SH-SY5Y (cell line): ENCODE data around the gene TNXB.

Experiments
- GATA2 ChIP-seq: IDR thresholded peaks from 2 replicates; pipeline ENCODE4 v1.6.1; 2011; ENCODE audit warnings: mild to moderate bottlenecking, low read depth, low read length
- GATA3 ChIP-seq: IDR thresholded peaks from 2 replicates; pipeline ENCODE4 v1.6.1; 2011; ENCODE audit warnings: low read depth, mild to moderate bottlenecking, low read length, moderate library complexity

Gene TNXB

GRCh38 chr6:32149092-32149755 is 40.1 kb upstream of the TNXB start:
- TF ChIP-seq GATA2 (no peak), GATA3 (no peak)

- TF ChIP-seq GATA3 (no peak), GATA2 (no peak)
Observed at GRCh38 chr6:32148289-32149091, 39.4 kb upstream of the TNXB start.

- no peak for TF ChIP-seq GATA3
- TF ChIP-seq GATA2 = no peak
Observed at GRCh38 chr6:32147401-32148132, 38.4 kb upstream of the TNXB start.

- TF ChIP-seq GATA2 (no peak), GATA3 (no peak)
Observed at GRCh38 chr6:32146687-32147086, 37.5 kb upstream of the TNXB start.

- TF ChIP-seq GATA3 (no peak), GATA2 (no peak)
Observed at GRCh38 chr6:32146287-32146686, 37.1 kb upstream of the TNXB start.

- TF ChIP-seq GATA3 = no peak
- no peak for TF ChIP-seq GATA2
Observed at GRCh38 chr6:32140420-32141046, 31.4 kb upstream of the TNXB start.

GRCh38 chr6:32139590-32139989 is 30.5 kb upstream of the TNXB start:
- TF ChIP-seq GATA2 (no peak), GATA3 (no peak)

GRCh38 chr6:32137454-32137853 is 28.3 kb upstream of the TNXB start:
- TF ChIP-seq GATA3 = no peak
- no peak for TF ChIP-seq GATA2

- TF ChIP-seq GATA2 (no peak), GATA3 (no peak)
Observed at GRCh38 chr6:32133786-32134185, 24.6 kb upstream of the TNXB start.

GRCh38 chr6:32132110-32132509 is 23.0 kb upstream of the TNXB start:
- TF ChIP-seq GATA3 (no peak), GATA2 (no peak)

GRCh38 chr6:32131439-32131948 is 22.4 kb upstream of the TNXB start:
- TF ChIP-seq GATA3 = no peak

- no peak for TF ChIP-seq GATA2
- TF ChIP-seq GATA3 = no peak
Observed at GRCh38 chr6:32129297-32130088, 20.4 kb upstream of the TNXB start.

- TF ChIP-seq GATA3 = no peak
- TF ChIP-seq GATA2 = no peak
Observed at GRCh38 chr6:32128751-32129296, 19.7 kb upstream of the TNXB start.
